ENCODE measurements around the gene EPAS1. TPM values are rescaled to one million over a fixed set of nuclear protein-coding genes. Genes with fewer than 3 reads are reported as not detected.
A peak's percentile ranks its signal among the peaks of the same experiment; 100 is the strongest.

Gene EPAS1
- total and polyA plus RNA-seq, 2 of the 13 experiments (the other 11 are each of a cell fraction or from before 2014, with no cell fraction given): 47.1 to 182 TPM

- 0 out of 2 replicates have a peak, but pooled peaks have one; percentile 24 for TF ChIP-seq ZNF337 (CRISPR knock-in tag; IDR thresholded peaks at IDR 0.05; ENCODE audit: borderline replicate concordance, low read depth)
- no peak for TF ChIP-seq KAT7 (CRISPR knock-in tag; IDR thresholded peaks at IDR 0.05; ENCODE audit: borderline replicate concordance)
- TF ChIP-seq ATF6 (CRISPR knock-in tag; conservative IDR thresholded peaks at IDR 0.05): peak; percentile 68; the same call in 1 of the 2 replicates
- peak; percentile 73; the same call in 1 of the 2 replicates for TF ChIP-seq HBP1 (CRISPR knock-in tag; IDR thresholded peaks at IDR 0.05; ENCODE audit: low read depth)
- 0 out of 2 replicates have a peak, but pooled peaks have one; percentile 46 for TF ChIP-seq POGK (CRISPR knock-in tag; conservative IDR thresholded peaks at IDR 0.05)
- peak; percentile 80; the same call in 1 of the 2 replicates for TF ChIP-seq FOXP1 (IDR thresholded peaks at IDR 0.05)
- peak; percentile 98 for TF ChIP-seq FOXP1 (CRISPR knock-in tag; IDR thresholded peaks at IDR 0.05)
- TF ChIP-seq, protein P1, sequence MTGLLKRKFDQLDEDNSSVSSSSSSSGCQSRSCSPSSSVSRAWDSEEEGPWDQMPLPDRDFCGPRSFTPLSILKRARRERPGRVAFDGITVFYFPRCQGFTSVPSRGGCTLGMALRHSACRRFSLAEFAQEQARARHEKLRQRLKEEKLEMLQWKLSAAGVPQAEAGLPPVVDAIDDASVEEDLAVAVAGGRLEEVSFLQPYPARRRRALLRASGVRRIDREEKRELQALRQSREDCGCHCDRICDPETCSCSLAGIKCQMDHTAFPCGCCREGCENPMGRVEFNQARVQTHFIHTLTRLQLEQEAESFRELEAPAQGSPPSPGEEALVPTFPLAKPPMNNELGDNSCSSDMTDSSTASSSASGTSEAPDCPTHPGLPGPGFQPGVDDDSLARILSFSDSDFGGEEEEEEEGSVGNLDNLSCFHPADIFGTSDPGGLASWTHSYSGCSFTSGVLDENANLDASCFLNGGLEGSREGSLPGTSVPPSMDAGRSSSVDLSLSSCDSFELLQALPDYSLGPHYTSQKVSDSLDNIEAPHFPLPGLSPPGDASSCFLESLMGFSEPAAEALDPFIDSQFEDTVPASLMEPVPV (CRISPR knock-in tag; IDR thresholded peaks at IDR 0.05): 0 out of 2 replicates have a peak, but pooled peaks have one; percentile 35
- peak; percentile 94 for TF ChIP-seq DNMT3B (CRISPR knock-in tag; conservative IDR thresholded peaks at IDR 0.05)
- no peak for TF ChIP-seq SP2 (CRISPR knock-in tag; IDR thresholded peaks at IDR 0.05)
Measured at GRCh38 chr2:46306330-46306751, 9.1 kb downstream of the EPAS1 start (continued).
